ENCODE measurements around the gene C17orf58. TPM values are rescaled to one million over a fixed set of nuclear protein-coding genes. Genes with fewer than 3 reads are reported as not detected.
"Not testable (repeated sequence)": the region's sequence is repeated elsewhere in the genome, so short reads cannot be mapped to it uniquely, and the experiment has no call there.

C17orf58 gene
- total RNA-seq, 5 donors from 2014 or later (not counting 1 experiment from before 2014, with no cell fraction given): 0.47 to 1.9 (median 0.58) TPM

- POLR2A ChIA-PET: interaction anchor here in 1 of 2 donors (0.7 kb wide), 1 partner anchor 482 kb away, joined by 3 read pairs; no protein-coding TSS in a partner anchor
- WGBS (ENCODE audit: insufficient coverage): 96% methylated on average over 4 of the region's 7 CpGs
- no peak overlapping the region for H3K4me3 Mint-ChIP-seq
Observed at GRCh38 chr17:68033636-68034451, 37.6 kb upstream of the C17orf58 start.

GRCh38 chr17:68029512-68030215, 33.4 kb upstream of the C17orf58 start:
- ATAC-seq (replicated peaks in 1 of 4): no peak
- Histone ChIP-seq H3K4me1 (ENCODE audit: control insufficient read depth in 1 of 2, extremely low read depth in 1 of 2, insufficient read depth in 2 of 2, low read length in 2 of 2) (no peaks in the 10 kb centered on the region), H3K9me3 (no peaks in the 10 kb centered on the region), H3K27me3 (replicated peaks in 1 of 2; ENCODE audit: control insufficient read depth in 2 of 2, extremely low read depth in 1 of 2, insufficient read depth in 2 of 2, low read length in 1 of 2) (no peaks in the 10 kb centered on the region), H3K4me3 (ENCODE audit: control insufficient read depth in 1 of 2, extremely low read depth in 1 of 2, low read length in 1 of 2) (no peak overlapping the region), H3K27ac (ENCODE audit: low read length) (no peak overlapping the region), H3K36me3 (ENCODE audit: control insufficient read depth in 2 of 2, extremely low read depth in 1 of 2, insufficient read depth in 1 of 2, low read length in 1 of 2) (no peaks in the 10 kb centered on the region)
- WGBS (ENCODE audit: insufficient coverage): 92% methylated on average over 4 of the region's 8 CpGs
- Mint-ChIP-seq H3K36me3 (no peaks in the 10 kb centered on the region), H3K27ac (no peak overlapping the region), H3K4me3 (no peak overlapping the region), H3K4me1 (no peaks in the 10 kb centered on the region), H3K27me3 (no peaks in the 10 kb centered on the region), H3K9me3 (no peaks in the 10 kb centered on the region)
- POLR2A ChIA-PET: no interaction called here
- CTCF ChIA-PET: interaction anchor here in 1 of 2 donors (0.7 kb wide), 1 partner anchor 57 kb away, joined by 6 read pairs; no protein-coding TSS in a partner anchor
- no peak for DNase-seq

More at GRCh38 chr17:68033636-68034451, 37.6 kb upstream of the C17orf58 start:
- ATAC-seq (replicated peaks in 1 of 4) (no peak), DNase-seq (no peak)
- Histone ChIP-seq H3K4me3 (ENCODE audit: control insufficient read depth in 1 of 2, extremely low read depth in 1 of 2, low read length in 1 of 2) (no peak overlapping the region), H3K4me1 (ENCODE audit: control insufficient read depth in 1 of 2, extremely low read depth in 1 of 2, insufficient read depth in 2 of 2, low read length in 2 of 2) (peaks cover 7 to 12% of the 10 kb centered on the region in 2 experiments), H3K9me3 (no peaks in the 10 kb centered on the region), H3K36me3 (ENCODE audit: control insufficient read depth in 2 of 2, extremely low read depth in 1 of 2, insufficient read depth in 1 of 2, low read length in 1 of 2) (peaks cover 0 to 6% of the 10 kb centered on the region in 2 donors), H3K27ac (ENCODE audit: low read length) (no peak overlapping the region), H3K27me3 (replicated peaks in 1 of 2; ENCODE audit: control insufficient read depth in 2 of 2, extremely low read depth in 1 of 2, insufficient read depth in 2 of 2, low read length in 1 of 2) (no peaks in the 10 kb centered on the region)
- H3K4me1 Mint-ChIP-seq: peaks cover 8 to 21% (median 14%) of the 10 kb centered on the region in 3 donors
- H3K27me3 Mint-ChIP-seq: no peaks in the 10 kb centered on the region
- H3K36me3 Mint-ChIP-seq: peaks cover 4% of the 10 kb centered on the region
- H3K9me3 Mint-ChIP-seq: no peaks in the 10 kb centered on the region
- no peak overlapping the region for H3K27ac Mint-ChIP-seq
- CTCF ChIA-PET: no interaction called here

GRCh38 chr17:68022547-68022946, 26.3 kb upstream of the C17orf58 start:
- H3K36me3 Mint-ChIP-seq, H3K27ac Mint-ChIP-seq: not testable (repeated sequence)

DNA sequence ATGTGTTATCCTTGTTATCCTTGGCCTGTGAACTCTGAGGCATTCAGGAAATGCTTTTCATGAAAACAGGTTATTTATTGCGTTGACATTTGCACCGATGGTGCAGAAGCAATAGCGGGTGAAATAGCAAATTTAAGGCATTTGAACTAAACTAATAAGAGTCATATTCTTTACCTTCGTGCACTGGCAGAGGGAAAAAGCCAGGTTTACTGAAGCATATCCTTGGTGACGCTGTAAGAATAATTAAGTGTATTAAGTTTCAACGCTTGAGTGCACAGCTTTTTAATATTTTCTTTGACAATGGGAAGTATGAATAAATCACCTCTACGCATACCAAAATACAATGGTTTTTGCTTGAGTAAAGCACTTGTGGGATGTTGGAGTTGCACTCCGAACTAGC, 25.7 kb upstream of the C17orf58 start:
- Histone ChIP-seq H3K4me3 (ENCODE audit: control insufficient read depth in 1 of 2, extremely low read depth in 1 of 2, low read length in 1 of 2) (no peak overlapping the region), H3K27me3 (replicated peaks in 1 of 2; ENCODE audit: control insufficient read depth in 2 of 2, extremely low read depth in 1 of 2, insufficient read depth in 2 of 2, low read length in 1 of 2) (no peaks in the 10 kb centered on the region), H3K36me3 (ENCODE audit: control insufficient read depth in 2 of 2, extremely low read depth in 1 of 2, insufficient read depth in 1 of 2, low read length in 1 of 2) (no peaks in the 10 kb centered on the region), H3K9me3 (no peaks in the 10 kb centered on the region), H3K27ac (ENCODE audit: low read length) (no peak overlapping the region), H3K4me1 (ENCODE audit: control insufficient read depth in 1 of 2, extremely low read depth in 1 of 2, insufficient read depth in 2 of 2, low read length in 2 of 2) (peaks cover 0 to 10% of the 10 kb centered on the region in 2 experiments)
- POLR2A ChIA-PET: no interaction called here
- ATAC-seq (replicated peaks in 1 of 4): no peak
- no peaks in the 10 kb centered on the region for H3K36me3 Mint-ChIP-seq
- CTCF ChIA-PET: interaction anchor here in 1 of 2 donors (0.6 kb wide), 2 partner anchors 14 to 443 kb away, joined by 4 to 11 read pairs; partner anchors contain the start of gene KPNA2
- H3K4me1 Mint-ChIP-seq: peaks cover 14 to 20% (median 18%) of the 10 kb centered on the region in 3 donors
- H3K9me3 Mint-ChIP-seq: peaks cover 0 to 2% (median 0%) of the 10 kb centered on the region in 3 donors
- peak overlapping the region; percentile 10 to 32 (median 22) for H3K4me3 Mint-ChIP-seq
- DNase-seq: no peak
- H3K27me3 Mint-ChIP-seq: peaks cover 3% of the 10 kb centered on the region in 2 donors
- 100% methylated on average over 2 of the region's 8 CpGs for WGBS (ENCODE audit: insufficient coverage)
- H3K27ac Mint-ChIP-seq: no peak overlapping the region

More at GRCh38 chr17:68022547-68022946, 26.3 kb upstream of the C17orf58 start:
- H3K36me3 ChIP-seq (ENCODE audit: control insufficient read depth in 2 of 2, extremely low read depth in 1 of 2, insufficient read depth in 1 of 2, low read length in 1 of 2); H3K4me3 ChIP-seq (ENCODE audit: control insufficient read depth in 1 of 2, extremely low read depth in 1 of 2, low read length in 1 of 2); H3K27ac ChIP-seq (ENCODE audit: low read length); H3K4me3 Mint-ChIP-seq; H3K9me3 ChIP-seq; H3K27me3 Mint-ChIP-seq; H3K9me3 Mint-ChIP-seq; H3K27me3 ChIP-seq (replicated peaks in 1 of 2; ENCODE audit: control insufficient read depth in 2 of 2, extremely low read depth in 1 of 2, insufficient read depth in 2 of 2, low read length in 1 of 2); H3K4me1 ChIP-seq (ENCODE audit: control insufficient read depth in 1 of 2, extremely low read depth in 1 of 2, insufficient read depth in 2 of 2, low read length in 2 of 2); DNase-seq; POLR2A ChIA-PET; ATAC-seq (replicated peaks in 1 of 4): not testable (repeated sequence)
- 93% methylated on average over 8 of the region's 15 CpGs for WGBS (ENCODE audit: insufficient coverage)
- peaks cover 14 to 16% (median 16%) of the 10 kb centered on the region in 3 donors for H3K4me1 Mint-ChIP-seq
- CTCF ChIA-PET: interaction anchor here in 1 of 2 donors (0.6 kb wide), 1 partner anchor 13 kb away, joined by 11 read pairs; the partner anchor contains the start of gene KPNA2

GRCh38 chr17:68020791-68021190, 24.5 kb upstream of the C17orf58 start:
- H3K36me3 Mint-ChIP-seq; ATAC-seq (replicated peaks in 1 of 4); H3K9me3 Mint-ChIP-seq; H3K36me3 ChIP-seq (ENCODE audit: control insufficient read depth in 2 of 2, extremely low read depth in 1 of 2, insufficient read depth in 1 of 2, low read length in 1 of 2); H3K27me3 ChIP-seq (replicated peaks in 1 of 2; ENCODE audit: control insufficient read depth in 2 of 2, extremely low read depth in 1 of 2, insufficient read depth in 2 of 2, low read length in 1 of 2); DNase-seq; H3K9me3 ChIP-seq; H3K27me3 Mint-ChIP-seq; H3K4me1 ChIP-seq (ENCODE audit: control insufficient read depth in 1 of 2, extremely low read depth in 1 of 2, insufficient read depth in 2 of 2, low read length in 2 of 2): not testable (repeated sequence)
- peaks cover 14 to 24% (median 20%) of the 10 kb centered on the region in 3 donors for H3K4me1 Mint-ChIP-seq
- Histone ChIP-seq H3K4me3 (ENCODE audit: control insufficient read depth in 1 of 2, extremely low read depth in 1 of 2, low read length in 1 of 2) (peak overlapping the region in 1 of 2 donors; percentile 71), H3K27ac (ENCODE audit: low read length) (peak overlapping the region; percentile 59)
- peak overlapping the region; percentile 76 to 96 for H3K27ac Mint-ChIP-seq
- ChIA-PET CTCF (interaction anchor here in 1 of 2 donors (0.9 kb wide), 1 partner anchor 21 kb away, joined by 3 read pairs; no protein-coding TSS in a partner anchor), POLR2A (interaction anchor here (0.7 to 1.0 kb wide), 2 partner anchors 19 to 435 kb away, joined by 3 to 17 read pairs; no protein-coding TSS in a partner anchor)
- WGBS (ENCODE audit: insufficient coverage): 90% methylated on average over 10 of the region's 13 CpGs
- H3K4me3 Mint-ChIP-seq: peak overlapping the region; percentile 82 to 93 (median 85)

DNA sequence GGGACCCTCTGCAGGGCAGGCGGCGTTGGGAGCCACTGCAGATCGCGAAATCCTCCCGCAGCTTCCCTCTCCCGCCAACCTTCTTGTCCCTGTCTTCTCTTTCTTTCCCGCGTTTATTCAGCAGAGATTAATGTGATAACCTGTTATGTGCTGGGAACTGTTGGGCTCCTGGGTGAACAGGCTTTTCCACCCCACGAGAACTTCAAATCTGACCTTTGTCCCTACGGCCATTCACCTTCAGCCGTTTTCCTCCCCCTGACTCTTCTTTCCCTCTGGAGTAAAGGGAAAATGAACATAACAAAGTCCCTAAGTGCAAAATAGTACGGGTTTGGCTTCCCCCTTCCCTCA, 24.1 kb upstream of the C17orf58 start:
- H3K27me3 Mint-ChIP-seq: peaks cover 3% of the 10 kb centered on the region in 2 donors

More for the DNA sequence above, 24.1 kb upstream of the C17orf58 start:
- Mint-ChIP-seq H3K36me3 (no peaks in the 10 kb centered on the region), H3K4me3 (peak overlapping the region; percentile 82 to 93 (median 85)), H3K4me1 (peaks cover 14 to 24% (median 23%) of the 10 kb centered on the region in 3 donors), H3K27ac (peak overlapping the region; percentile 76 to 96), H3K9me3 (peaks cover 0 to 2% (median 0%) of the 10 kb centered on the region in 3 donors)
- peak overlapping the region; percentile 67 to 71 for H3K4me3 ChIP-seq (ENCODE audit: control insufficient read depth in 1 of 2, extremely low read depth in 1 of 2, low read length in 1 of 2)
- H3K4me1 ChIP-seq (ENCODE audit: control insufficient read depth in 1 of 2, extremely low read depth in 1 of 2, insufficient read depth in 2 of 2, low read length in 2 of 2): peaks cover 0 to 10% of the 10 kb centered on the region in 2 experiments
- peak overlapping the region; percentile 59 for H3K27ac ChIP-seq (ENCODE audit: low read length)
- H3K9me3 ChIP-seq: no peaks in the 10 kb centered on the region
- peak in 1 of 35 experiments; percentile 19 for DNase-seq
- ChIA-PET POLR2A (interaction anchor here (0.7 to 1.7 kb wide), 3 partner anchors 15 to 435 kb away, joined by 3 to 17 read pairs (median 4); partner anchors contain the start of gene KPNA2 (in 1 of the 2)), CTCF (interaction anchor here (0.9 to 1.5 kb wide), 2 partner anchors 21 to 57 kb away, joined by 3 to 4 read pairs; no protein-coding TSS in a partner anchor)
- no peaks in the 10 kb centered on the region for H3K27me3 ChIP-seq (replicated peaks in 1 of 2; ENCODE audit: control insufficient read depth in 2 of 2, extremely low read depth in 1 of 2, insufficient read depth in 2 of 2, low read length in 1 of 2)
- ATAC-seq (replicated peaks in 1 of 4): no peak
- WGBS (ENCODE audit: insufficient coverage): no CpG with 5 or more reads among the region's 12 CpGs
- no peaks in the 10 kb centered on the region for H3K36me3 ChIP-seq (ENCODE audit: control insufficient read depth in 2 of 2, extremely low read depth in 1 of 2, insufficient read depth in 1 of 2, low read length in 1 of 2)

Data from T-cell (primary cell).